HepG2 (cell line): ENCODE measurements around the gene TGM2. TPM values are rescaled to one million over a fixed set of nuclear protein-coding genes. Genes with fewer than 3 reads are reported as not detected.

Source experiments
- ATAC-seq: fragments of 200-7000 bp; cut with Tn5 transposase; 3 replicates; pipeline ENCODE4 v1.9.1; 2020; ENCODE audit warnings: mild to moderate bottlenecking, moderate library complexity
- BruUV-seq: library from RNA; stranded (reverse); fragments of 400-500 nt; replicated peaks from 2 replicates; lab custom pipeline; 2021; lab: Mats Ljungman, UMichigan
- CTCF ChIA-PET: fragments of 300-600 bp; formaldehyde crosslinking; extraction: SDS; loops from one replicate; lab custom pipeline; 2021; ENCODE audit warnings: low total read pairs, inconsistent platforms, low intra/inter-chr PET ratio; lab: Yijun Ruan, JAX
- POLR2A ChIA-PET: fragments of 350-600 bp; sonication (Branson Sonifier 250); formaldehyde crosslinking; loops from one replicate; lab custom pipeline; 2020; ENCODE audit warnings: antibody characterized with exemption, inconsistent platforms; lab: Yijun Ruan, JAX
- DNase-seq: peaks from one replicate; pipeline ENCODE4 v3.0.0-alpha.2; 2015; ENCODE audit warnings: low spot score
- FAIRE-seq: peaks from 3 replicates; lab custom pipeline; 2011; peaks lifted over from hg19 to GRCh38; lab: Jason Lieb, UNC
- H2AFZ ChIP-seq: one replicate; pipeline ENCODE4 v1.6.1; 2011; ENCODE audit warnings: low read length, inconsistent platforms
- H3K27ac ChIP-seq: fragments of 300-600 bp; 3 replicates; pipeline ENCODE4 v1.8.0; 2011; ENCODE audit warnings: mixed run types, mild to moderate bottlenecking, mixed read lengths, low read length, inconsistent platforms; ENCODE audit not compliant: insufficient read depth; ENCODE audit errors: extremely low read length
- H3K27me3 ChIP-seq, 2 experiments: fragments of 200-600 bp in 1 of 2; 2 replicates in 1 of 2; 3 replicates in 1 of 2; pipeline versions ENCODE4 v1.6.0 to v1.8.0; 2011; ENCODE audit warnings: low read length in 2 of 2, mild to moderate bottlenecking in 2 of 2, moderate library complexity in 2 of 2, inconsistent platforms in 1 of 2; ENCODE audit not compliant: insufficient read depth in 2 of 2, control insufficient read depth in 1 of 2
- H3K36me3 ChIP-seq, 2 experiments: fragments of 200-600 bp in 1 of 2; replicated peaks in 1 of 2; 2 replicates in 1 of 2; 3 replicates in 1 of 2; pipeline versions ENCODE4 v1.5.1 to v1.8.0; 2011; ENCODE audit warnings: low read length in 2 of 2, inconsistent platforms in 1 of 2; ENCODE audit not compliant: insufficient read depth in 2 of 2, control insufficient read depth in 1 of 2
- H3K4me1 ChIP-seq: 2 replicates; pipeline ENCODE4 v1.5.1; 2012; ENCODE audit warnings: low read length, inconsistent platforms; ENCODE audit not compliant: insufficient read depth
- H3K4me2 ChIP-seq: 2 replicates; pipeline ENCODE4 v1.6.0; 2011; ENCODE audit warnings: low read depth, low read length, inconsistent platforms
- H3K4me3 ChIP-seq, 3 experiments: fragments of 200-600 bp in 1 of 3; sonication (generic), shearing (Covaris generic) in 1 of 3; replicated peaks in 1 of 3; 2 replicates each; pipeline ENCODE4 v1.5.1; 2011 to 2016; ENCODE audit warnings: low read length in 3 of 3, inconsistent platforms in 2 of 3, low read depth in 2 of 3, mild to moderate bottlenecking in 2 of 3, control low read depth in 1 of 3, mixed read lengths in 1 of 3; ENCODE audit not compliant: insufficient read depth in 1 of 3
- H3K79me2 ChIP-seq: one replicate; pipeline ENCODE4 v1.6.1; 2011; ENCODE audit warnings: low read length, inconsistent platforms; ENCODE audit not compliant: insufficient read depth
- H3K9ac ChIP-seq: 2 replicates; pipeline ENCODE4 v1.6.0; 2011; ENCODE audit warnings: mild to moderate bottlenecking, low read depth, low read length, inconsistent platforms; ENCODE audit not compliant: insufficient read depth
- H3K9me3 ChIP-seq: 2 replicates; pipeline ENCODE4 v1.5.1; 2012; ENCODE audit warnings: mild to moderate bottlenecking, low read length
- H4K20me1 ChIP-seq: 2 replicates; pipeline ENCODE4 v1.6.0; 2011; ENCODE audit warnings: inconsistent platforms, mild to moderate bottlenecking, low read length, moderate library complexity; ENCODE audit not compliant: insufficient read depth
- BCL3 ChIP-seq: sonication (generic); formaldehyde crosslinking; IDR thresholded peaks from 2 replicates; pipeline ENCODE4 v1.5.1; 2020; ENCODE audit warnings: mild to moderate bottlenecking, missing genetic modification reagents, moderate library complexity
- CBX2 ChIP-seq, 2 experiments: fragments of 200-600 bp in 1 of 2; sonication (generic); formaldehyde crosslinking in 1 of 2; IDR thresholded peaks; 2 replicates each; pipeline versions ENCODE4 v1.7.0 to v1.8.1; 2018 to 2022; ENCODE audit warnings: low read depth in 2 of 2, low read length in 1 of 2, mild to moderate bottlenecking in 1 of 2, missing genetic modification reagents in 1 of 2
- DR1 ChIP-seq: sonication (generic); formaldehyde crosslinking; IDR thresholded peaks from 2 replicates; pipeline ENCODE4 v1.8.0; 2021; ENCODE audit warnings: mild to moderate bottlenecking, missing genetic modification reagents, inconsistent platforms
- FIP1L1 ChIP-seq: fragments of 200-400 bp; formaldehyde crosslinking; IDR thresholded peaks from 2 replicates; pipeline ENCODE4 v1.6.1; 2018; ENCODE audit warnings: low read depth, mild to moderate bottlenecking, low read length, moderate library complexity, borderline replicate concordance; ENCODE audit not compliant: insufficient read depth
- FLYWCH1 ChIP-seq: sonication (generic); formaldehyde crosslinking; IDR thresholded peaks from 2 replicates; pipeline ENCODE4 v1.8.1; 2023; ENCODE audit warnings: mild to moderate bottlenecking, missing genetic modification reagents
- FOXK1 ChIP-seq: sonication (generic); formaldehyde crosslinking; IDR thresholded peaks from 2 replicates; pipeline ENCODE4 v1.4.0; 2020; ENCODE audit warnings: low read depth, missing genetic modification reagents, borderline replicate concordance
- MZF1 ChIP-seq: sonication (generic); formaldehyde crosslinking; IDR thresholded peaks from 2 replicates; pipeline ENCODE4 v1.8.1; 2023; ENCODE audit warnings: mild to moderate bottlenecking, missing genetic modification reagents, borderline replicate concordance
- PHB2 ChIP-seq: fragments of 450-650 bp; IDR thresholded peaks from 2 replicates; pipeline ENCODE4 v1.6.1; 2018; ENCODE audit not compliant: partially characterized antibody
- PHF8 ChIP-seq: sonication (generic); formaldehyde crosslinking; IDR thresholded peaks from 2 replicates; pipeline ENCODE4 v1.5.0; 2020; ENCODE audit warnings: missing genetic modification reagents
- RCOR2 ChIP-seq: IDR thresholded peaks from 2 replicates; pipeline ENCODE4 v1.6.1; 2016; ENCODE audit warnings: missing biosample characterization, missing genetic modification reagents
- SALL2 ChIP-seq: sonication (generic); formaldehyde crosslinking; IDR thresholded peaks from 2 replicates; pipeline ENCODE4 v1.8.1; 2023; ENCODE audit warnings: mild to moderate bottlenecking, missing genetic modification reagents, inconsistent platforms
- STAT6 ChIP-seq: sonication (generic); formaldehyde crosslinking; IDR thresholded peaks from 2 replicates; pipeline ENCODE4 v1.4.0; 2020; ENCODE audit warnings: missing genetic modification reagents, mild to moderate bottlenecking, borderline replicate concordance
- TAF15 ChIP-seq: fragments of 200-400 bp; formaldehyde crosslinking; IDR thresholded peaks from one replicate; pipeline ENCODE4 v1.6.1; 2018; ENCODE audit warnings: mild to moderate bottlenecking, low read depth, low read length; ENCODE audit not compliant: poor library complexity, severe bottlenecking
- ZMAT5 ChIP-seq: sonication (generic); formaldehyde crosslinking; IDR thresholded peaks from 2 replicates; pipeline ENCODE4 v1.5.0; 2020; ENCODE audit warnings: mild to moderate bottlenecking, low read depth, missing genetic modification reagents, borderline replicate concordance
- ZNF124 ChIP-seq: sonication (generic); formaldehyde crosslinking; IDR thresholded peaks from 2 replicates; pipeline ENCODE4 v1.4.0; 2020; ENCODE audit warnings: missing genetic modification reagents
- ZNF367 ChIP-seq: sonication (generic); formaldehyde crosslinking; IDR thresholded peaks from 2 replicates; pipeline ENCODE4 v1.4.0; 2020; ENCODE audit warnings: missing genetic modification reagents, borderline replicate concordance
- ZNF790 ChIP-seq: sonication (generic); formaldehyde crosslinking; IDR thresholded peaks from 2 replicates; pipeline ENCODE4 v1.8.0; 2022; ENCODE audit warnings: missing genetic modification reagents, mild to moderate bottlenecking, borderline replicate concordance
- ZNF883 ChIP-seq: sonication (generic); formaldehyde crosslinking; IDR thresholded peaks from 2 replicates; pipeline ENCODE4 v1.5.1; 2020; ENCODE audit warnings: mild to moderate bottlenecking, missing genetic modification reagents; ENCODE audit errors: not compliant biosample characterization
- WGBS: methylation state at CpG from one replicate; pipeline ENCODE4 v1.1.6; 2017; ENCODE audit warnings: low lambda C conversion rate; 5-methylcytosine and 5-hydroxymethylcytosine counted together
- in situ Hi-C: cut with HindIII; loops from 2 replicates; pipeline ENCODE4 v1.10.0; 2017; ENCODE audit warnings: low pct_unique_long_range_greater_than_20kb; ENCODE audit not compliant: extremely low pct_ligation_motif_present
- intact Hi-C: fragments of 100-400 bp; cut with micrococcal nuclease; formaldehyde crosslinking; loops from one replicate; pipeline ENCODE4 v1.10.0; 2022; ENCODE audit not compliant: unreplicated experiment
- polyA plus RNA-seq, 8 experiments: library from polyadenylated mRNA; depleted of rRNA in 3 of 8; stranded (reverse) in 7 of 8; unstranded in 1 of 8; fragments of >200 nt; fragmentation: Illumina TruSeq in 4 of 8; extraction: Trizol in 4 of 8; gene quantifications; 2 replicates each; pipeline versions ENCODE4 v1.2.1 to v1.2.3, GENCODE V29; 2011 to 2016; ENCODE audit warnings: low read depth in 4 of 8, missing spikeins in 1 of 8, mixed read lengths in 1 of 8; ENCODE audit not compliant: insufficient read depth in 1 of 8
- total RNA-seq, 5 experiments: library from RNA; depleted of rRNA; stranded (reverse); fragments of >200 nt; fragmentation: Illumina TruSeq; extraction: Trizol; gene quantifications; 2 replicates each; pipeline ENCODE4 v1.2.3, GENCODE V29; 2016; ENCODE audit warnings: low read depth in 1 of 5

The TGM2 gene
- total and polyA plus RNA-seq, 2 of the 13 experiments (the other 11 are each of a cell fraction or from before 2014, with no cell fraction given), result 4.2 to 46.4 TPM

- TF ChIP-seq STAT6 (CRISPR knock-in tag) (no peak), SALL2 (no peak), RCOR2 (CRISPR knock-in tag) (no peak)
Measured at GRCh38 chr20:38208088-38208487, 43.0 kb upstream of the TGM2 start (continued).

GRCh38 chr20:38207621-38208020 is 42.6 kb upstream of the TGM2 start:
- Histone ChIP-seq H3K9ac (no peak overlapping the region), H3K4me2 (no peak overlapping the region), H4K20me1 (no peaks in the 10 kb centered on the region), H3K4me1 (no peaks in the 10 kb centered on the region), H3K36me3 (no peaks in the 10 kb centered on the region)
- CTCF ChIA-PET, result no interaction called here
- ATAC-seq (no peak), FAIRE-seq (no peak)
- in situ Hi-C loops, result loop anchor here (25.0 kb wide), 1 partner anchor 645 kb away; no protein-coding TSS in a partner anchor
- WGBS, result 24% methylated on average over 2 of the region's 2 CpGs
- TF ChIP-seq DR1 (CRISPR knock-in tag) (no peak), ZNF790 (no peak), FLYWCH1 (CRISPR knock-in tag) (no peak), ZNF124 (CRISPR knock-in tag) (no peak), FOXK1 (CRISPR knock-in tag) (no peak), MZF1 (no peak), ZNF367 (CRISPR knock-in tag) (no peak), PHB2 (no peak), BCL3 (CRISPR knock-in tag) (no peak), PHF8 (no peak), CBX2 (IDR thresholded peaks at IDR 0.05; ENCODE audit: low read depth, low read length) (no peak), CBX2 (CRISPR knock-in tag; IDR thresholded peaks at IDR 0.05; ENCODE audit: low read depth) (no peak), FIP1L1 (no peak), ZNF883 (CRISPR knock-in tag) (no peak), ZMAT5 (no peak), TAF15 (no peak)
- TF ChIP-seq, all 625 proteins: peak for 0
- Histone ChIP-seq H3K27ac (no peak overlapping the region), H3K9me3 (no peaks in the 10 kb centered on the region), H2AFZ (no peak overlapping the region), H3K27me3 (peaks cover 3 to 29% of the 10 kb centered on the region in 2 experiments; a peak in 3 of 5 replicates), H3K4me3 (no peak overlapping the region), H3K79me2 (no peaks in the 10 kb centered on the region)
- POLR2A ChIA-PET, result no interaction called here
- intact Hi-C loops, result no loop called here
- no TSS peak for BruUV-seq
- DNase-seq, result no peak
